Bronchial epithelial cell (primary cell): Measurements from ENCODE around the gene ZNF568. TPM values are rescaled to one million over a fixed set of nuclear protein-coding genes. Genes with fewer than 3 reads are reported as not detected.

Experiments used
- DNase-seq: peaks from one replicate; pipeline ENCODE4 v3.0.0-alpha.2; 2010; ENCODE audit warnings: low read depth
- FAIRE-seq: peaks from 2 replicates; lab custom pipeline; 2011; peaks lifted over from hg19 to GRCh38; lab: Jason Lieb, UNC
- H3K27me3 ChIP-seq: 2 replicates; pipeline ENCODE4 v1.5.1; 2011; ENCODE audit warnings: low read length; ENCODE audit not compliant: control insufficient read depth, insufficient read depth
- H3K36me3 ChIP-seq: 2 replicates; pipeline ENCODE4 v1.5.1; 2011; ENCODE audit warnings: low read length; ENCODE audit not compliant: control insufficient read depth, insufficient read depth
- H3K4me3 ChIP-seq: 2 replicates; pipeline ENCODE4 v1.5.1; 2011; ENCODE audit warnings: mild to moderate bottlenecking, low read depth, low read length, control low read depth
- CTCF ChIP-seq: IDR thresholded peaks from 2 replicates; pipeline ENCODE4 v1.5.1; 2011; ENCODE audit warnings: mild to moderate bottlenecking, moderate library complexity, low read length, control low read depth, inconsistent platforms; ENCODE audit not compliant: insufficient read depth, severe bottlenecking
- total RNA-seq: library from RNA; depleted of rRNA; stranded (reverse); fragments of >200 nt; gene quantifications from 2 replicates; pipeline ENCODE4 v1.2.1, GENCODE V29; 2014

Gene ZNF568
- total RNA-seq, 1 donor from 2014 or later, result 9.5 TPM

GRCh38 chr19:37007587-37008220, 91.6 kb downstream of the ZNF568 start:
- Histone ChIP-seq H3K27me3 (no peaks in the 10 kb centered on the region), H3K4me3 (peak overlapping the region; percentile 27), H3K36me3 (no peaks in the 10 kb centered on the region)
- DNase-seq (peak; percentile 10), FAIRE-seq (no peak)
- no peak for TF ChIP-seq CTCF

GRCh38 chr19:37009871-37010270, 93.7 kb downstream of the ZNF568 start:
- Histone ChIP-seq H3K27me3 (no peaks in the 10 kb centered on the region), H3K36me3 (no peaks in the 10 kb centered on the region), H3K4me3 (no peak overlapping the region)
- FAIRE-seq (no peak), DNase-seq (no peak)
- TF ChIP-seq CTCF, result no peak

- FAIRE-seq, result no peak
- no peak for TF ChIP-seq CTCF
These were observed 96.1 kb downstream of the ZNF568 start for GRCh38 chr19:37012093-37012745.

GRCh38 chr19:37014456-37014855, 98.3 kb downstream of the ZNF568 start:
- H3K36me3 ChIP-seq, result no peaks in the 10 kb centered on the region
- no peak for FAIRE-seq

More at GRCh38 chr19:37012093-37012745, 96.1 kb downstream of the ZNF568 start:
- no peaks in the 10 kb centered on the region for H3K27me3 ChIP-seq
- H3K36me3 ChIP-seq, result no peaks in the 10 kb centered on the region
- no peak for DNase-seq
- H3K4me3 ChIP-seq, result no peak overlapping the region

GRCh38 chr19:37045140-37045539, 129.0 kb downstream of the ZNF568 start:
- Histone ChIP-seq H3K4me3 (no peak overlapping the region), H3K27me3 (no peaks in the 10 kb centered on the region), H3K36me3 (no peaks in the 10 kb centered on the region)
- FAIRE-seq (no peak), DNase-seq (no peak)
- TF ChIP-seq CTCF, result no peak

More at GRCh38 chr19:37014456-37014855, 98.3 kb downstream of the ZNF568 start:
- H3K4me3 ChIP-seq, result no peak overlapping the region
- H3K27me3 ChIP-seq, result no peaks in the 10 kb centered on the region
- no peak for DNase-seq
- TF ChIP-seq CTCF, result no peak

Other genes with a start within 250 kb of the ZNF568 start
- gene ZNF461, start 249.5 kb upstream of the ZNF568 start, total RNA-seq, result 7.1 and 12.9 TPM in 2 replicates
- gene ZNF567, start 228.7 kb upstream of the ZNF568 start, total RNA-seq, result 5.5 and 7.6 TPM in 2 replicates
- 0.38 and 1.6 TPM in 2 replicates for gene ZNF850, start 143.5 kb upstream of the ZNF568 start, total RNA-seq
- gene ZNF790, start 77.9 kb upstream of the ZNF568 start, total RNA-seq, result 9.5 and 9.7 TPM in 2 replicates
- 1.6 and 2.4 TPM in 2 replicates for gene ZNF345, start 65.5 kb upstream of the ZNF568 start, total RNA-seq
- gene ZNF829, start within 50 bp of the ZNF568 start, total RNA-seq, result 3.1 and 3.7 TPM in 2 replicates
- gene ZNF420, start 162.1 kb downstream of the ZNF568 start, total RNA-seq, result 5.4 and 7.1 TPM in 2 replicates